HL-60 (cell line): ENCODE measurements around the gene EHF.

ENCODE experiments used
- DNase-seq, 2 experiments: peaks; one replicate each; pipeline ENCODE4 v3.0.0-alpha.2; 2010 to 2020; ENCODE audit warnings: low read depth in 1 of 2, low spot score in 1 of 2
- H3K27ac ChIP-seq: fragments of 250-450 bp; sonication (Bioruptor Pico); replicated peaks from 2 replicates; pipeline ENCODE4 v1.5.1; 2020; ENCODE audit warnings: mild to moderate bottlenecking, moderate library complexity
- H3K27me3 ChIP-seq: fragments of 250-450 bp; sonication (Bioruptor Pico); 2 replicates; pipeline ENCODE4 v1.5.1; 2021; ENCODE audit warnings: mild to moderate bottlenecking, moderate library complexity; ENCODE audit not compliant: insufficient read depth, poor library complexity, severe bottlenecking
- H3K4me3 ChIP-seq: replicated peaks from 2 replicates; pipeline ENCODE4 v1.5.1; 2011; ENCODE audit warnings: mild to moderate bottlenecking, control low read depth, low read length; ENCODE audit not compliant: insufficient read depth
- CTCF ChIP-seq: IDR thresholded peaks from one replicate; pipeline ENCODE4 v1.5.1; 2011; ENCODE audit warnings: low read length, control low read depth, inconsistent platforms; ENCODE audit not compliant: insufficient read depth
- GABPA ChIP-seq: IDR thresholded peaks from 2 replicates; pipeline ENCODE4 v1.6.1; 2012; ENCODE audit warnings: low read depth
- POLR2AphosphoS5 ChIP-seq: IDR thresholded peaks from 2 replicates; pipeline ENCODE4 v1.6.1; 2012; ENCODE audit warnings: low read depth
- REST ChIP-seq: IDR thresholded peaks from 2 replicates; pipeline ENCODE4 v1.6.1; 2012; ENCODE audit warnings: low read depth; ENCODE audit not compliant: insufficient replicate concordance
- SPI1 ChIP-seq: IDR thresholded peaks from 2 replicates; pipeline ENCODE4 v1.6.1; 2012; ENCODE audit warnings: low read depth, mild to moderate bottlenecking, borderline replicate concordance
- long read RNA-seq: library from polyadenylated mRNA; unstranded; transcript quantifications from one replicate; pipeline ENCODE4 v2.0.0, GENCODE V29; 2020

Gene EHF
- long read RNA-seq = 0 reads

- no peak within 1 kb of the TSS for H3K4me3 ChIP-seq
- TF ChIP-seq CTCF (no peak), SPI1 (no peak), POLR2AphosphoS5 (no peak), GABPA (no peak)
- DNase-seq = no peak
- no peaks in the 10 kb centered on the region for H3K27me3 ChIP-seq
- H3K27ac ChIP-seq = no peak within 1 kb of the TSS
These were observed at the start of gene EHF for GRCh38 chr11:34620820-34621792. EHF (plus strand) TSS chr11:34621093; CDS start chr11:34642631, 21,538 bp downstream.

GRCh38 chr11:34573537-34573936 is 47.4 kb upstream of the EHF start:
- H3K27me3 ChIP-seq = peaks cover 36% of the 10 kb centered on the region
- no peak overlapping the region for H3K27ac ChIP-seq
- H3K4me3 ChIP-seq = no peak overlapping the region
- DNase-seq = no peak
- TF ChIP-seq CTCF (no peak), POLR2AphosphoS5 (no peak), GABPA (no peak), SPI1 (no peak), REST (no peak)

GRCh38 chr11:34575261-34575660 is 45.6 kb upstream of the EHF start:
- no peak for DNase-seq
- Histone ChIP-seq H3K27me3 (peaks cover 27% of the 10 kb centered on the region), H3K4me3 (no peak overlapping the region), H3K27ac (no peak overlapping the region)
- no peak for TF ChIP-seq SPI1
- no peak for TF ChIP-seq GABPA
- TF ChIP-seq POLR2AphosphoS5 = no peak
- TF ChIP-seq REST = no peak
- TF ChIP-seq CTCF = no peak
